Type B pancreatic cell (in vitro differentiated cells): ENCODE results near the gene P2RX2. TPM values are rescaled to one million over a fixed set of nuclear protein-coding genes. Genes with fewer than 3 reads are reported as not detected.

Experiments used
- DNase-seq: peaks from one replicate; pipeline ENCODE4 v3.0.0; 2021; ENCODE audit warnings: mixed read lengths; ENCODE audit not compliant: unreplicated experiment; ENCODE audit errors: extremely low spot score
- H3K27ac Mint-ChIP-seq: 2 replicates; pipeline ENCODE4 v1.8.0; 2021; ENCODE audit warnings: mild to moderate bottlenecking, mixed read lengths
- H3K27me3 Mint-ChIP-seq: 2 replicates; pipeline ENCODE4 v1.8.0; 2021; ENCODE audit warnings: mixed read lengths
- H3K36me3 Mint-ChIP-seq: 2 replicates; pipeline ENCODE4 v1.8.0; 2021; ENCODE audit warnings: mixed read lengths
- H3K4me1 Mint-ChIP-seq: one replicate; pipeline ENCODE4 v1.8.0; 2021; ENCODE audit warnings: mixed read lengths; ENCODE audit not compliant: unreplicated experiment
- H3K4me3 Mint-ChIP-seq: 2 replicates; pipeline ENCODE4 v1.8.0; 2021; ENCODE audit warnings: mild to moderate bottlenecking, mixed read lengths
- H3K9me3 Mint-ChIP-seq: 2 replicates; pipeline ENCODE4 v1.8.0; 2021; ENCODE audit warnings: mixed read lengths
- CTCF ChIP-seq: fragments of 200-600 bp; sonication (generic); conservative IDR thresholded peaks from 2 replicates; pipeline ENCODE4 v1.5.0; 2021; ENCODE audit warnings: antibody characterized with exemption, mild to moderate bottlenecking
- total RNA-seq: library from RNA; stranded (reverse); gene quantifications from 2 replicates; pipeline ENCODE4 v1.2.1, GENCODE V29; 2021; ENCODE audit warnings: low replicate concordance

The P2RX2 gene
- total RNA-seq, 1 donor from 2014 or later, result 2.8 TPM

- Mint-ChIP-seq H3K27ac (no peak overlapping the region), H3K4me3 (no peak overlapping the region), H3K9me3 (no peaks in the 10 kb centered on the region), H3K36me3 (no peaks in the 10 kb centered on the region), H3K4me1 (peaks cover 18% of the 10 kb centered on the region), H3K27me3 (peaks cover 44% of the 10 kb centered on the region)
- no peak for DNase-seq
- TF ChIP-seq CTCF, result no peak
Observed at GRCh38 chr12:132608231-132609171, 10.1 kb upstream of the P2RX2 start.

- Mint-ChIP-seq H3K4me1 (peaks cover 23% of the 10 kb centered on the region), H3K27ac (no peak within 1 kb of the TSS), H3K4me3 (no peak within 1 kb of the TSS), H3K36me3 (peaks cover 3% of the 10 kb centered on the region), H3K27me3 (peaks cover 44% of the 10 kb centered on the region), H3K9me3 (peaks cover 3% of the 10 kb centered on the region)
- no peak for TF ChIP-seq CTCF
- no peak for DNase-seq
Observed at GRCh38 chr12:132610051-132610759, 8.4 kb upstream of the P2RX2 start, which contains the start of gene LRCOL1. Gene LRCOL1, minus strand, starts transcription at chr12:132610582. Its CDS starts 4,331 bp downstream, at chr12:132606251.

GRCh38 chr12:132610866-132611602 lies 7.5 kb upstream of the P2RX2 start:
- TF ChIP-seq CTCF, result no peak
- Mint-ChIP-seq H3K9me3 (peaks cover 3% of the 10 kb centered on the region), H3K4me1 (peaks cover 23% of the 10 kb centered on the region), H3K36me3 (peaks cover 3% of the 10 kb centered on the region), H3K27ac (no peak overlapping the region), H3K27me3 (peaks cover 49% of the 10 kb centered on the region), H3K4me3 (no peak overlapping the region)
- no peak for DNase-seq

- Mint-ChIP-seq H3K27ac (no peak overlapping the region), H3K9me3 (peaks cover 3% of the 10 kb centered on the region), H3K4me1 (peaks cover 18% of the 10 kb centered on the region), H3K4me3 (no peak overlapping the region), H3K36me3 (peaks cover 3% of the 10 kb centered on the region), H3K27me3 (peaks cover 45% of the 10 kb centered on the region)
- TF ChIP-seq CTCF, result no peak
- no peak for DNase-seq
Observed at GRCh38 chr12:132611620-132612019, 7.0 kb upstream of the P2RX2 start.

- Mint-ChIP-seq H3K36me3 (peaks cover 7% of the 10 kb centered on the region), H3K4me1 (peaks cover 13% of the 10 kb centered on the region), H3K4me3 (no peak overlapping the region), H3K9me3 (peaks cover 3% of the 10 kb centered on the region), H3K27ac (no peak overlapping the region), H3K27me3 (peaks cover 37% of the 10 kb centered on the region)
- no peak for DNase-seq
- TF ChIP-seq CTCF, result no peak
Observed at GRCh38 chr12:132614029-132614428, 4.5 kb upstream of the P2RX2 start.
